Measurements from ENCODE around the gene CYB561D2.

The CYB561D2 gene

DNA sequence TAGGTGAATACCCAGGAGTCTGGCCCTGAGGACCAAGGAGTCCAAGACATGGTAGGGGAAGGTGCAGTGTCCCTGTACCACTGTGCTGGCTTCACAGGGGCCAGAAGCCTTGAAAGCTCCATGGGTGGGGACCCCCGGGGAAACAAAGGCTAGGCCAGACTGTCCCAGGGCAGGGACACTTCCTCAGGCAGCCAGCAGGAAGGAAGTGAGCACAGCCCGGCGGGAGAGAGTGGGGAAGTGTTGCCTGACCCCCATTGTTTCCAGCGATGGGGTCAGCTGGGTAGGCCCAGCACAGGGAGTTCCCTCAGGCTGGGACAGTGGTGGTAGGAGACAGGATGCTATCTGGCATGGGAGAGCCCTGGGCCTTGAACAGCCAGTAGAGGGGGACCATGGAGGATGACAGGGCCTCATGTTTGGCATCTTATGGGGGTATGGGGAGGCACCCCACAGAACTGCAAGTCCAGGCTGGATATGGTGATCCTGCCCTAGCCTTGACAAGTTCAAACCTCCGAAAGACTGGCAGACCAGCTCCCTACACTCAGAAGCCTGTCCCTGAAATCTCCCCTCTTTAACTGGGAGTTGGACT lies 27.0 kb upstream of the CYB561D2 start:
- DNase-seq = no peak

DNA sequence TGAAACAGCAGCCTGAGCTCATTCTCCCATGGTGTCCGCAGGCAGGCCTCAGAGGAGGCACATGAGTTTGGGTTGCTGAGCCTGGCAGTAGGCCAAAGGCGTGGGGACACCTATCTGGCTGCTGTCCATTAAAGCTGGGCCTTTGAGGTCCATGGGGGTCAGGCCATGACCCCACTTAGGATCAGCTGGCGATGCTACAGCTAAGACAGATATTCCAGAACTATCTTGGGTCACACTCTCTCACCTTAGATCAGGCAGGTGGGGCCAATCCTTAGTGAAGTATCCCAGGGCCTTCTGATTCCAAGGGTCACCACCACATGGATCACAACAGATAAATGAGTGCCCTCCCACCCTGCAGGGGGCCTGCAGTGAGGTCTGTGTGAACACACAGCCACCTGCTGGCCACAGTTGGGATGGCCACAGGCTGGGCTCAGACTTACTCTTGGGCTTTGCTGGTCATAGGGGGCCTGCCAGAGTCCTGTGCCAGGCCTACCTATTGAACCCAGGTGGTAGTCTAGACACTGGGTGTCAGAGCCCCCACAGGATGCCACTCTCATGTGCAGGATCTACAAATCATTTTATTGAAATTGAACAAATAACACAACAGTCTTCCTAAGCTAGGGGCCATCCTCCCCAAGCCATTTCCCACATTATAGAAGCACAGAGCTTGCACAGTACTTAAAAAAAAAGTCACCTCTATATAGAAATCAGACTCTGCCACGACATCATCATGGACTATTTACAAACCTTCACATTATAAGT lies 26.1 kb upstream of the CYB561D2 start:
- DNase-seq = peak; percentile 39

GRCh38 chr3:50325113-50325480 lies 25.6 kb upstream of the CYB561D2 start:
- DNase-seq = no peak

DNA sequence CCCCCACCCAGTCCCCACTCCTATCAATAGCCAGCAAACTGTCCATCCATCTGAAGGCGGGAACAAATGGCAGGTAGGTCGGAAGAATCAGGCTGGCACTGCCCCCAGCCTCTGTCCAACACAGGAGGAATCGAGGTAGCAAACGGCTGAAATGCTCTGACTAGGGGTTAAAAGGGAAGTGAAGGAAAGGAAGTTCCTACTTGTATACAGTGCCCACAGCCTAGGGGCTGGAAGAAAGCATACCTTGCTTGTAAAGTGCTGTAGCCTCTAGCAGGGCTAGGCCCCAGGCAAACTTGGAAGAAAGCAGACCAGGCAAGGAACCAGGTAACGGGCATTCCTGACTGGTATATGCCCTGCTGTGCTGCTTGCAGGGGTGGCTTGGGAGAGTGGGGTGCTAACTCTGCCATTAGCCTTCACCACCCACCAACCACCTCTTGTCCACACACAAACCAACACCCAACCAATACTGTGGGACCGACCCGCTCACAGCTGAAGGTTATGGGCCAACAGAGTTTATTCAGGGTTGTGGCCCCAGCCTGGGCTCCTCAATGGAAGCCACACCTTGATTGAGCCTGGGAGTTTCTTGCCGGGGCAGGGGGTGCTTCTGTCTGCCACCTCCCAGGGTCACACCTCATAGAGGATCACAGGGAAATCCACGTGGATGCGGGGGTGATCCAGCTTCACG lies 25.0 kb upstream of the CYB561D2 start:
- DNase-seq = no peak

DNA sequence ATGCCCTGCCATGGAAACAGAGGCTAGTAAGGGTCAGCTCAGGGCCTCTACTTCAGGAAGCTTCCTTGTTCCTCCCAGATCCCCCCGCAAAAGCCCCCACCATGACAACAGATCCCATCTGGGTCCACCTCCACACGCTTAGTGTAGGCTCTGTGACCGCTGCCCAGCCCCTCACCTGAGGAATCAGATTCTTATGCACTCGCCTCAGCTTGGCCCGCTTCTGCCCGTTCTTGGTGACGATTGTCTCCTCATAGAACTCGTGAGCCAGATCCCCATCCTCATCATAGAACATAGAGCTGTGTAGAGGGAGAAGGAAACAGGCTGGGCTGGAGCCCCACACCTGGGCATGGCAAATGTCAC lies 24.5 kb upstream of the CYB561D2 start:
- no peak for DNase-seq

- DNase-seq = no peak
Measured at GRCh38 chr3:50327129-50327528, 23.5 kb upstream of the CYB561D2 start.

- peak; percentile 94 for DNase-seq
Measured at GRCh38 chr3:50327943-50328691, 22.5 kb upstream of the CYB561D2 start, which contains the start of gene TUSC2. Gene TUSC2 (minus strand): TSS chr3:50328223. CDS start chr3:50328099, 124 bp downstream.

GRCh38 chr3:50330330-50330729 lies 20.3 kb upstream of the CYB561D2 start:
- no peak for DNase-seq

GRCh38 chr3:50331364-50331907 lies 19.2 kb upstream of the CYB561D2 start:
- no peak for DNase-seq

- DNase-seq = no peak
Measured at GRCh38 chr3:50333744-50334328, 16.8 kb upstream of the CYB561D2 start.

DNA sequence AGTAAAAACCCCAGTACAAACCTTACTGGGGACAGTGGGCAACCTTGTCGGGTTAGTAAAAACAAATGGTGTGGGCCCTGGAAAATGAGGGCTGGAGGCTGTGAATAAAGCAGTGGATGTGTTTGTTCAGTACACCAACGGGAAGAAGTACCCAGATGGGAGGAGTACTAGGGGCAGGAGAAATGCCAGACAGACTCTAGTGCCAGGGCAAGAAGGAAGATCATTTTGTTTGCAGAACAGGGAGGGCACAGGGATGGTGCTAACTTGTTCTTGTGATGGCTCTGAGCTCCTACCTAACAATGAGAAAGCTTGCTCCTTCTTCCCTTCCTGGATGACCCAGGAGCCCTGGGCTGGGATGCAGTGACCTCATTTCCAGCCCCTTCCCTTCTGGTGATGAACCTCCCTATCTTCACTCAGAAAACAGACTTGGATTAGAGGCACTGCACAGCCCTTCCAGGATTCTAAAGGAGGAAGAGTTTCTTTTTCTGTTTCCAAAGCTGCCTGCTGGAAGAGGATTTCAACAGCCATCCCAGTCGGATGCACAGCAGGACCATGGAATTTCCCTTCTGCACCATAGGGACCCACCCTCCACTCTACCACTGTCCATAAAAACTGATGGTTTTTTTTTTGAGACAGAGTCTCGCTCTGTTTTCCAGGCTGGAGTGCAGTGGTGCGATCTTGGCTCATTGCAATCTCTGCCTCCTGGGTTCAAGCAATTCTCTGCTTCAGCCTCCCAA lies 16.2 kb upstream of the CYB561D2 start:
- DNase-seq = no peak

GRCh38 chr3:50336452-50337174 lies 14.0 kb upstream of the CYB561D2 start:
- DNase-seq = peak; percentile 39

DNA sequence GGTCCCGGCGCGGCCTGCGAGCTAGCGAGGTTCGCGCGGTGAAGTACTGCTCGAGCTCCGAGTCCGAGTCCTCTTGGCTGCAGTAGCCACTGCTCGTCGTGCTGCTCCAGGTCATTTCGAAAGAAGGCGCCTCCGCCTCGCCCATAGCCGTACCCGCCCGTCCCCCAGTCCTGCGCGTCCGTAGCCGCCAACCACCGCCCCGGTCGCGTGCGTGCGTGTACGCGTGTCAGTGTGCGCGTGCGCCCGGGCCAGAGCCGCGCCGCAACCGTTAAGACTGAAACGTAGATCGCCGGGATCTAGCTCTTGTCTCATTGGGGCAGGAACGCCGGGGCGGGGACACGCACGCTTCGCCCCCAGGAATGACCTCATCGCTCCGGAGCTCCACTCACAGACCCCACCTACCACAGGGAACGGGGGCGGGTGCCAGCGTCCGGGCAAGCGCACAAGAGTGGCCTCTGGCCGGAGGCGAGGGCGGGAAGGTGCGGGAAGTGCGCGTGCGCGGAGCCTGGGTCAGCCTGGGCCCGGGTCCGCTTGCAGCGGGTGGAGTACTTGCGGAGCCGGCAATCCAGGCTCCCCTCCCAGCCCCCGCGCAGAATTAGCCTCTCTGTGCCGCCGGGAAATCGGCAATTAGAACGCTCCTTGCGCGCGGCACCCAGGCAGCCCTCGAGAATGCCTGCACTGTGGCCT lies 13.3 kb upstream of the CYB561D2 start:
- DNase-seq = peak; percentile 100

DNA sequence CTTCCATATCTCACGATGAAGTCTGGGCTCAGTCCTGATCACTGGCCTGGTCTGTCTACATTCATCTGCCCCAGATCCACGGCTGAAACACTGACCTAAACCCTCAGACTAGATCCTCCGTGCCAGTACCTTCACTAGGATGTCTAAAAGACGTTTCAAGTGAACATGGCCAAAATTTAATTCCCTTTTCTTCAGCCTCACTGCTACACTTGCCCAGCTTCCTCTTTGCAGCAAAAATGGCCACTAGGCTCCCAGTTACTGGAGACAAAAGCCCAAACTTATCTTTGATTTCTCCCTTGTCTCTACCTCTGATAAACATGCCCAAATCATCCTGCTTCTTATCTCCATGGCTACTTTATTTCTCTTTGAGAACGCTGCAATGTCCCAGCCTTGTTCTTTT lies 11.7 kb upstream of the CYB561D2 start:
- DNase-seq = no peak

GRCh38 chr3:50339485-50340146 lies 11.0 kb upstream of the CYB561D2 start:
- DNase-seq = peak; percentile 75

GRCh38 chr3:50340147-50340447 lies 10.6 kb upstream of the CYB561D2 start:
- DNase-seq = no peak

- DNase-seq = peak; percentile 82
Measured at GRCh38 chr3:50340448-50341329, 10.0 kb upstream of the CYB561D2 start, which contains the start of gene RASSF1. Gene RASSF1 (minus strand): TSS chr3:50340836. CDS start chr3:50340805, 31 bp downstream.

- DNase-seq = no peak
Measured at GRCh38 chr3:50341537-50341936, 9.1 kb upstream of the CYB561D2 start.
